ENCODE data around the gene KRTAP22-1. TPM values are rescaled to one million over a fixed set of nuclear protein-coding genes. Genes with fewer than 3 reads are reported as not detected.

The KRTAP22-1 gene
- total and polyA plus RNA-seq, 2 experiments from 2014 or later = not detected

DNA sequence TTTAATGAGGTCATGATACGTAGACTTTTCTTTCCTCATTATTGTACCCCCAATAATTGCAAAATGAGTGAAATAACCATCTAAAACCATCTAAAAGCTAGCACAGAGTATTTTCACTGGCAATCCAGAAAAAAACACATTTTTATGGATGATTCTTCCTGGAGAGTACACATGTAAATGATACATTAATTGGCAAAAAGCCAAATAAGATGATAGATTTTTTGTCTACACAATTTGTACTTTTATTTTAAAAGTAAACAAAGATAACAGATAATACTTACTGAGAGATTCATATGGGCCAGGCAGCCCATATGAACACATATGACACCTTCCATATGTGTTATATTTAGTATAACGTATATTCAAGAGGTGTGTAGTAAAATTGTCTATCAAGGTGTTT, 37.3 kb upstream of the KRTAP22-1 start:
- TF ChIP-seq, protein P1, sequence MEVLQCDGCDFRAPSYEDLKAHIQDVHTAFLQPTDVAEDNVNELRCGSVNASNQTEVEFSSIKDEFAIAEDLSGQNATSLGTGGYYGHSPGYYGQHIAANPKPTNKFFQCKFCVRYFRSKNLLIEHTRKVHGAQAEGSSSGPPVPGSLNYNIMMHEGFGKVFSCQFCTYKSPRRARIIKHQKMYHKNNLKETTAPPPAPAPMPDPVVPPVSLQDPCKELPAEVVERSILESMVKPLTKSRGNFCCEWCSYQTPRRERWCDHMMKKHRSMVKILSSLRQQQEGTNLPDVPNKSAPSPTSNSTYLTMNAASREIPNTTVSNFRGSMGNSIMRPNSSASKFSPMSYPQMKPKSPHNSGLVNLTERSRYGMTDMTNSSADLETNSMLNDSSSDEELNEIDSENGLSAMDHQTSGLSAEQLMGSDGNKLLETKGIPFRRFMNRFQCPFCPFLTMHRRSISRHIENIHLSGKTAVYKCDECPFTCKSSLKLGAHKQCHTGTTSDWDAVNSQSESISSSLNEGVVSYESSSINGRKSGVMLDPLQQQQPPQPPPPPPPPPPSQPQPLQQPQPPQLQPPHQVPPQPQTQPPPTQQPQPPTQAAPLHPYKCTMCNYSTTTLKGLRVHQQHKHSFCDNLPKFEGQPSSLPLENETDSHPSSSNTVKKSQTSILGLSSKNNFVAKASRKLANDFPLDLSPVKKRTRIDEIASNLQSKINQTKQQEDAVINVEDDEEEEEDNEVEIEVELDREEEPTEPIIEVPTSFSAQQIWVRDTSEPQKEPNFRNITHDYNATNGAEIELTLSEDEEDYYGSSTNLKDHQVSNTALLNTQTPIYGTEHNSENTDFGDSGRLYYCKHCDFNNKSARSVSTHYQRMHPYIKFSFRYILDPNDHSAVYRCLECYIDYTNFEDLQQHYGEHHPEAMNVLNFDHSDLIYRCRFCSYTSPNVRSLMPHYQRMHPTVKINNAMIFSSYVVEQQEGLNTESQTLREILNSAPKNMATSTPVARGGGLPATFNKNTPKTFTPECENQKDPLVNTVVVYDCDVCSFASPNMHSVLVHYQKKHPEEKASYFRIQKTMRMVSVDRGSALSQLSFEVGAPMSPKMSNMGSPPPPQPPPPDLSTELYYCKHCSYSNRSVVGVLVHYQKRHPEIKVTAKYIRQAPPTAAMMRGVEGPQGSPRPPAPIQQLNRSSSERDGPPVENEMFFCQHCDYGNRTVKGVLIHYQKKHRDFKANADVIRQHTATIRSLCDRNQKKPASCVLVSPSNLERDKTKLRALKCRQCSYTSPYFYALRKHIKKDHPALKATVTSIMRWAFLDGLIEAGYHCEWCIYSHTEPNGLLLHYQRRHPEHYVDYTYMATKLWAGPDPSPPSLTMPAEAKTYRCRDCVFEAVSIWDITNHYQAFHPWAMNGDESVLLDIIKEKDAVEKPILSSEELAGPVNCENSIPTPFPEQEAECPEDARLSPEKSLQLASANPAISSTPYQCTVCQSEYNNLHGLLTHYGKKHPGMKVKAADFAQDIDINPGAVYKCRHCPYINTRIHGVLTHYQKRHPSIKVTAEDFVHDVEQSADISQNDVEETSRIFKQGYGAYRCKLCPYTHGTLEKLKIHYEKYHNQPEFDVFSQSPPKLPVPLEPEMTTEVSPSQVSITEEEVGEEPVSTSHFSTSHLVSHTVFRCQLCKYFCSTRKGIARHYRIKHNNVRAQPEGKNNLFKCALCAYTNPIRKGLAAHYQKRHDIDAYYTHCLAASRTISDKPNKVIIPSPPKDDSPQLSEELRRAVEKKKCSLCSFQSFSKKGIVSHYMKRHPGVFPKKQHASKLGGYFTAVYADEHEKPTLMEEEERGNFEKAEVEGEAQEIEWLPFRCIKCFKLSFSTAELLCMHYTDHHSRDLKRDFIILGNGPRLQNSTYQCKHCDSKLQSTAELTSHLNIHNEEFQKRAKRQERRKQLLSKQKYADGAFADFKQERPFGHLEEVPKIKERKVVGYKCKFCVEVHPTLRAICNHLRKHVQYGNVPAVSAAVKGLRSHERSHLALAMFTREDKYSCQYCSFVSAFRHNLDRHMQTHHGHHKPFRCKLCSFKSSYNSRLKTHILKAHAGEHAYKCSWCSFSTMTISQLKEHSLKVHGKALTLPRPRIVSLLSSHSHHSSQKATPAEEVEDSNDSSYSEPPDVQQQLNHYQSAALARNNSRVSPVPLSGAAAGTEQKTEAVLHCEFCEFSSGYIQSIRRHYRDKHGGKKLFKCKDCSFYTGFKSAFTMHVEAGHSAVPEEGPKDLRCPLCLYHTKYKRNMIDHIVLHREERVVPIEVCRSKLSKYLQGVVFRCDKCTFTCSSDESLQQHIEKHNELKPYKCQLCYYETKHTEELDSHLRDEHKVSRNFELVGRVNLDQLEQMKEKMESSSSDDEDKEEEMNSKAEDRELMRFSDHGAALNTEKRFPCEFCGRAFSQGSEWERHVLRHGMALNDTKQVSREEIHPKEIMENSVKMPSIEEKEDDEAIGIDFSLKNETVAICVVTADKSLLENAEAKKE (CRISPR knock-in tag; IDR thresholded peaks at IDR 0.05) = no peak
- no peak for TF ChIP-seq JUNB (IDR thresholded peaks at IDR 0.05; ENCODE audit: unreplicated experiment)
- TF ChIP-seq, protein P2, sequence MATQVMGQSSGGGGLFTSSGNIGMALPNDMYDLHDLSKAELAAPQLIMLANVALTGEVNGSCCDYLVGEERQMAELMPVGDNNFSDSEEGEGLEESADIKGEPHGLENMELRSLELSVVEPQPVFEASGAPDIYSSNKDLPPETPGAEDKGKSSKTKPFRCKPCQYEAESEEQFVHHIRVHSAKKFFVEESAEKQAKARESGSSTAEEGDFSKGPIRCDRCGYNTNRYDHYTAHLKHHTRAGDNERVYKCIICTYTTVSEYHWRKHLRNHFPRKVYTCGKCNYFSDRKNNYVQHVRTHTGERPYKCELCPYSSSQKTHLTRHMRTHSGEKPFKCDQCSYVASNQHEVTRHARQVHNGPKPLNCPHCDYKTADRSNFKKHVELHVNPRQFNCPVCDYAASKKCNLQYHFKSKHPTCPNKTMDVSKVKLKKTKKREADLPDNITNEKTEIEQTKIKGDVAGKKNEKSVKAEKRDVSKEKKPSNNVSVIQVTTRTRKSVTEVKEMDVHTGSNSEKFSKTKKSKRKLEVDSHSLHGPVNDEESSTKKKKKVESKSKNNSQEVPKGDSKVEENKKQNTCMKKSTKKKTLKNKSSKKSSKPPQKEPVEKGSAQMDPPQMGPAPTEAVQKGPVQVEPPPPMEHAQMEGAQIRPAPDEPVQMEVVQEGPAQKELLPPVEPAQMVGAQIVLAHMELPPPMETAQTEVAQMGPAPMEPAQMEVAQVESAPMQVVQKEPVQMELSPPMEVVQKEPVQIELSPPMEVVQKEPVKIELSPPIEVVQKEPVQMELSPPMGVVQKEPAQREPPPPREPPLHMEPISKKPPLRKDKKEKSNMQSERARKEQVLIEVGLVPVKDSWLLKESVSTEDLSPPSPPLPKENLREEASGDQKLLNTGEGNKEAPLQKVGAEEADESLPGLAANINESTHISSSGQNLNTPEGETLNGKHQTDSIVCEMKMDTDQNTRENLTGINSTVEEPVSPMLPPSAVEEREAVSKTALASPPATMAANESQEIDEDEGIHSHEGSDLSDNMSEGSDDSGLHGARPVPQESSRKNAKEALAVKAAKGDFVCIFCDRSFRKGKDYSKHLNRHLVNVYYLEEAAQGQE (IDR thresholded peaks at IDR 0.05; ENCODE audit: unreplicated experiment) = no peak
- no peak for TF ChIP-seq STAT1 (IDR thresholded peaks at IDR 0.05; ENCODE audit: unreplicated experiment)
- no peak for TF ChIP-seq ZNF331 (CRISPR knock-in tag; IDR thresholded peaks at IDR 0.05; ENCODE audit: low read depth)
- TF ChIP-seq POLR2AphosphoS5 (IDR thresholded peaks at IDR 0.05; ENCODE audit: low read depth) = no peak
- no peak overlapping the region for H2AFZ ChIP-seq
- H4K20me1 ChIP-seq (replicated peaks; ENCODE audit: insufficient read depth) = no peaks in the 10 kb centered on the region
- H3K4me2 ChIP-seq = no peak overlapping the region
- H3K9me2 ChIP-seq (ENCODE audit: insufficient read depth) = no peaks in the 10 kb centered on the region
- Mint-ChIP-seq H3K4me1 (no peaks in the 10 kb centered on the region), H3K36me3 (ENCODE audit: low read depth) (no peaks in the 10 kb centered on the region), H3K4me3 (no peak overlapping the region), H3K9me3 (no peaks in the 10 kb centered on the region), H3K27ac (no peak overlapping the region), H3K27me3 (ENCODE audit: insufficient read depth, low read depth, poor library complexity) (no peaks in the 10 kb centered on the region)
- ATAC-seq = no peak
- no peaks in the 10 kb centered on the region for H3K36me3 ChIP-seq (ENCODE audit: insufficient read depth)
- no peak for DNase-seq (ENCODE audit: low spot score)
- H3K4me1 ChIP-seq (ENCODE audit: insufficient read depth) = no peaks in the 10 kb centered on the region
- no peaks in the 10 kb centered on the region for H3F3A ChIP-seq (replicated peaks; ENCODE audit: low read depth)
- H3K27ac ChIP-seq (ENCODE audit: low read depth) = no peak overlapping the region
- no peaks in the 10 kb centered on the region for H3K27me3 ChIP-seq (ENCODE audit: insufficient read depth)
- H3K4me3 ChIP-seq = no peak overlapping the region
- H3K79me2 ChIP-seq (replicated peaks; ENCODE audit: insufficient read depth) = no peaks in the 10 kb centered on the region

All from GM23338 (cell line).